HG03460 (cell line): ENCODE data around the gene HRH2.
"Not testable (repeated sequence)": the region's sequence is repeated elsewhere in the genome, so short reads cannot be mapped to it uniquely, and the experiment has no call there.

Source experiments
- ATAC-seq: cut with Tn5 transposase; IDR thresholded peaks from one replicate; pipeline ENCODE4 v1.9.1; 2021; ENCODE audit not compliant: unreplicated experiment

The HRH2 gene

GRCh38 chr5:175657593-175658271 lies at the start of gene HRH2:
Gene HRH2 (plus strand): TSS chr5:175658071. CDS start chr5:175683234, 25,163 bp downstream.
- no peak for ATAC-seq

GRCh38 chr5:175609526-175609925 lies 48.3 kb upstream of the HRH2 start:
- ATAC-seq, result no peak

DNA sequence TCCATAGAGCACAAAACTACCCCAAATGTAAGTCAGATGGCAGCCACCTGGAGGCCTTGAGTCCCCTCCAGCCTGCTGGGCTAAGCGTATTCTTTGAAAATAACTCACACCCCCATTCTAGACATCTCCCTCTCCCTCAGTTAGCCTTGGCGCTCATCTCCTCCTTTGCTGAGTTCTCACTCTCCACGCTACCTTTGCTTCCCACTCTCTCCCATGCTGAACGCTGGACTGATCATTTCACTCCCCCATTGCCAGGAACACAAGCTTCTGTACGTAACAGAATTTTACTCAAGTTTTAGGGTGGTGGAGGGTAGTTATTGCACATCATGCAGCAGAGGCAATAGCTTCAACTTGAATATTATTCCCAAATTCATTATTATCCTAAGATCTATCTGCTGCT lies 47.5 kb upstream of the HRH2 start:
- ATAC-seq, result no peak

DNA sequence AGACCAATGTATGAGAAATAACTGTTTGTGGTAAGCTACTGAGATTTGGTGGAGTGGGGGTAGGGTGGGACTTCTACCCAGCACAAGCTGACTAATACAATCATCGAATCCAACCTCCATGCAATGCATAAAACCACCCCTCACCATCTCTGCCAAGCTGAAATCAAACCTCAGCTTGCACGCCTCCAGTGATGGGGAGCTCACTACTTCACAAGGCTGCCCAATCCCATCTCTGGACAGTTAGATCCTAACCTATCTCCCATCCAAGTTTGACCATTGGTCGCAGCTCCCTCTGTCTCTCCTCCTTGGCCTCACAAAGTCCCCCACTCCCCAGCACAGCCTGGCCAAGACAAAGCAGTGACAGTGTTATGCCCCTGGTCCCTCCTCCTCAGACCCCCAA lies 47.0 kb upstream of the HRH2 start:
- no peak for ATAC-seq

DNA sequence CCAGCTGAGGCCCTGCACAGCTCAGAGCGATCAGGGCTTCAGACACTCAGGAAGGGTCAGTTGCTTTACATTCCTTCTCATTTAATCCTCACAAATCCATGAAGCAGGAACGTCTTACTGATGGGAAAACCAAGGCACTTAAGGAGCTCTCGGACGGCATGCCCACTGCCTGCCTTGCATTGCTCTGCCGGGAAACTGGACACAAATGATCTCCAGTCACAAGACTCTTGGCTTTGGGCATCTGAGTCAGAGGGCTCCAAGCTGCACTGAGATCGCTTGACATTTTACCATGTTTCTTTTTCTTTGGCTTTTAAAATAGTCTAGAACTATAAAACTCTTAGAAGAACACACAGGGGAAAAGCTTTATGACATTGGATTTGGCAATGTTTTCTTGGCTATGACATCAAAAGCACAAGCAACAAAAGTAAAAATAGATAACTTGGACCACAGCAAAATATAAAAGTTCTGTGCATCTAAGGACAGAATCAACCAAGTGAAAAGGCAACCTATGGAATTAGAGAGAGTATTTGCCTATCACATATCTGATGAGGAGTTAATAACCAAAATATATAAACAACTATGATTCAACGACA lies 43.6 kb upstream of the HRH2 start:
- ATAC-seq, result no peak

DNA sequence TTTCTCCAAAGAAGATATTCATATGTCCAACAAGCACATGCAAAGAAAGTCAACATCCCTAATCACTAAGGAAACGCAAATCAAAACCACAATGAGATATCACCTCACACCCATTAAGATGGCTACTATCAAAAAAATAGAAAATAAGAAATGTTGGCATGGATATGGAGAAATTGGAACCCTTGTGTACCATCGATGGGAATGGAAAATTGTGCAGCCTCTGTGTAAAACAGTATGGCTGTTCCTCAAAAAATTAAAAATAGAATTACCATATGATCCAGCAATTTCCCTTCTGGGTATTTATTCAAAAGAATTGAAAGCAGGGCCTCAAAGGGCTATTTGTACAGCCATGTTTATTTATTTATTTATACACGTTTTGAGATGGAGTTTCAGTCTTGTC lies 43.0 kb upstream of the HRH2 start:
- ATAC-seq, result no peak

DNA sequence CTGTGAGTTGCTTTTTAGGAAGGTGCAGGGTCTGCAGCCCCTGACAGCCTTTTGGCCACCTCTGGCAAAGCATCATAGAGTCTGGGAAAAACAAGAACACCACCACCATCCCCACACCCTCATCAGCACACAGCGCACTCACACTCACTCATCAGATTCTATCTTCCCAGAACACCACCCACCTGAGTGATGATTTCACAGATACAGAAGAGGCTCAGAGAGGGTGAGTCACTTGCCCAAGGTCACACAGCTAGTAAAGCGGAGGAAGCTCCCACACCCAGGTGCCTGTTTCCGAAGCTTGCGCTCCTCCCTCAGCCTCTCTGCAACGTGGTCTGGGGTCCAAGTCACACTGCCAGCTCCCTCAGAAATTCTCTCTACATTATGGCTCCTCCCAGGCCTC lies 41.8 kb upstream of the HRH2 start:
- no peak for ATAC-seq

DNA sequence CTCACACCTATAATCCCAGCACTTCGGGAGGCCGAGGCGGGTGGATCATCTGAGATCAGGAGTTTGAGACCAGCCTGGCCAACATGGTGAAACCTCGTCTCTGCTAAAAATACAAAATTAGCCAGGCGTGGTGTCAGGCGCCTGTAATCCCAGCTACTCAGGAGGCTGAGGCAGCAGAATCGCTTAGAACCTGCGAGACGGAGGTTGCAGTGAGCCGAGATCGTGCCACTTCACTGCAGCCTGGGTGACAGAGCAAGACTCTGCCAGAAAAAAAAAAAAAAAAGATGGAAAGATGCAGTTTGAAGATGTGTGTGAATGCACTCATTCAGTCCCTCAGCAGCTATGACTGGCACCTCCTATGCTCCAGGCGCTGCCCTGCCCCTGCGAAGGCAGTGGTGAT lies 41.3 kb upstream of the HRH2 start:
- not testable (repeated sequence) for ATAC-seq

- ATAC-seq, result no peak
These were observed 40.4 kb upstream of the HRH2 start for GRCh38 chr5:175617447-175617846.

GRCh38 chr5:175620527-175620926 lies 37.3 kb upstream of the HRH2 start:
- no peak for ATAC-seq

DNA sequence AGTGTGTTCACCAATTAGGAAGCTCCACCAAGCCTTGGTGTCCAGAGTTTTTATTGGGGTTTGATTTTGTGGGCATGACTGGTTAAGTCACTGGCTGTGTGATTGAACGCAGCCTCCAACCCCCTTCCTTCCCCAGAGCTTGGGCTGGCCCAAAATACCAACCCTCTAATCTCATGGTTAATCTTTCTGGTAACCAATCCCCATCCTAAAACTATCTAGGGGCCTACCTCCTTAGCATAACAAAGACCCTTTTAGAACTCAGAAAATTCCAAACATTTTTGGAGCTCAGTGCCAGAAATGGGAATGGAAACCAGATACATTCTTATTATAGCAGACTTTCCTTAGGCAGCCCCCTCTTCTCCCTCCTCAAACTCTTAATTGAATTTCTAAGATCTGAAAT lies 35.9 kb upstream of the HRH2 start:
- ATAC-seq, result no peak

GRCh38 chr5:175623088-175623487 lies 34.8 kb upstream of the HRH2 start:
- no peak for ATAC-seq

DNA sequence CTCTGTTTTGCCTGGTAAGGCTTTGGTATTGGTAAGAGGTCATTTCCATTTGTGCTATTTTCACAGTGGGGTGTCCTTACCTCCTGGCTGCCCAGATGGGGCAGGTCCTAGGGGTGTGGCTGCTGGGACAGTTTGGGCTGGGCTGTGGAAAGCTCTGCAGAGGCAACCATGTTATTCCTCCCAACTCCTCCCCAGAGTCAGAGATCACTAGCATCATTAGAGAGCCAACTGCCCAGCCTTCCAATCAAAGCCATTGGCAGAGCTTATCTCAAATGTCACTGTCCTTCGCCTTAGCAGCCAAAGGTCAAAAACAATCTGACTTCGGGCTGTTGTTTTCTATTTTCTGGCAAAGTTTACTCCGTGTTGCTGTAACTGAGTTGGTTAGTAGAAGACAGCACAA lies 33.6 kb upstream of the HRH2 start:
- ATAC-seq, result no peak

- no peak for ATAC-seq
These were observed 30.9 kb upstream of the HRH2 start for GRCh38 chr5:175627005-175627404.

DNA sequence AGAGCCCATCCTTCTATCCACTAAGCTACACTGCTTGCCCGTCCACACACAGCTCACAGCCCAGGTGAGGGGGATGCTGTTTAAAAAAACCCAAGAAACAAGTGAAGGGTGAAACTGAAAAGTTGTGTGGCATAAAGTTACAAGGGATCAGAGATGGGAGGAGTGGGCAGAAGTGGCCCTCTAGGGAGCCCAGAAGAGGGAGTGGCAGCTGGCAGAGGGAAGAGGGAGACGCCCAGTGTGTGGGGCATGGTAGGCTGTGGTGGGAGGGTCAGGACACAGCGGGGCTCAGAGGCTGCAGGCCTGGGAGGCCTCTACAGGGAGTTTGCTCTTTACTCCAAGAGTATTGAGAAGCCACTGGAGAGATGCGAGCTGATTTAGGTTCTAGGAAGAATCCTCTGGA lies 30.1 kb upstream of the HRH2 start:
- no peak for ATAC-seq

GRCh38 chr5:175628668-175629067 lies 29.2 kb upstream of the HRH2 start:
- no peak for ATAC-seq

DNA sequence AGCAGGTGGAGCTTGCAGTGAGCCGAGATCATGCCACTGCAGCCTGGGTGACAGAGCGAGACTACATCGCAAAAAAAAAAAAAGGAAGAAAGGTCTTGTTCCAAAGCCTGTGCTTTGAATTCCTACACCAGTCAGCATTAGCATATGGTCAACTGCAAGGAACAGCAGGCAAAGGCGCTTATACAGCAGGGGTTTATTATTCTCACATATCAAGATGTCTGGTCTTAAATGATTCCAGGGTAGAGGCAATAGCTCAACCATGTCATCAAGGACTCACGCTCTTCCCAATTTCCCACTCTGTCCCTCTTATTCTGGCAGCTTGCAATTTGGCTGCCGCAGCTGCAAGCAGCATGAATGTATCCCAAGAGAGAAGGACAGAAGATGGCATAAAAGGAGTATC lies 28.6 kb upstream of the HRH2 start:
- ATAC-seq, result no peak

DNA sequence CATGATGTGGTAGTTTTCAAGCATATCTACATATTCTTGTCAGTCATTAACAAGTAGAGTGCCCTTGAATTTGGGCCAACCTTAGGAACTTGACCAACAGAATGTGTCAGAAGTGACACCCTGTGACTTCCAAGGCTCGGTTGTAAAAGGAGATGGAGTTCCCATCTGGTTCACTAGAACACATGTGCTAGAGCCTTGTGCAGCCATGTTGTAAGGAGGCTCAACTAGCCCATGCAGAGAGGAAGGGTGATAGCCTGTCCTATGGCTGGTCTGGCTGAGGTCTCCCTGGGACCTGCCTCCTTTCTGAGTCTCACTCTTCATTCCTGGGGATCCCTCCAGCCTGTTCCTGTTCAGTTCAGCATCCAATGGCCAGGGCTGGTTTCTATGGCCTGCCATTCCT lies 28.1 kb upstream of the HRH2 start:
- no peak for ATAC-seq

GRCh38 chr5:175635854-175636584 lies 21.9 kb upstream of the HRH2 start:
- no peak for ATAC-seq

DNA sequence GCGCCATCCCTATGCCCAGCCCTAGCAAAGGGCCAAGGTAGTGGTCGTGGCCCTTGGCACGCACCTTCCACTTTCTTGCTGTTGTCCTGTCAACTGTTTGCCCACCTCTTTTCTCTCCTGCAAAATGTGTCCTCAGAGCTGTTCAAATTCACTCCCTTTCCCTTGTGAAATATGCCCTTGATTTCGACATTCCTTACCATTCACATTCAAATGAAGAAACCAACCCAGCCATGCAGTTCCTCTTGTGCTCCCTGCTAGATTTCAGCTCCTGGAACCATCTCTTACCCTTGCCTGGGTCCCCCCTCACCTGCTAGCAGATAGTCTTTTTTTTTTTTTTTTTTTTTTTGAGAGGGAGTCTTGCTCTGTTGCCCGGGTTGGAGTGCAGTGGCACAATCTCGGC lies 19.6 kb upstream of the HRH2 start:
- no peak for ATAC-seq

DNA sequence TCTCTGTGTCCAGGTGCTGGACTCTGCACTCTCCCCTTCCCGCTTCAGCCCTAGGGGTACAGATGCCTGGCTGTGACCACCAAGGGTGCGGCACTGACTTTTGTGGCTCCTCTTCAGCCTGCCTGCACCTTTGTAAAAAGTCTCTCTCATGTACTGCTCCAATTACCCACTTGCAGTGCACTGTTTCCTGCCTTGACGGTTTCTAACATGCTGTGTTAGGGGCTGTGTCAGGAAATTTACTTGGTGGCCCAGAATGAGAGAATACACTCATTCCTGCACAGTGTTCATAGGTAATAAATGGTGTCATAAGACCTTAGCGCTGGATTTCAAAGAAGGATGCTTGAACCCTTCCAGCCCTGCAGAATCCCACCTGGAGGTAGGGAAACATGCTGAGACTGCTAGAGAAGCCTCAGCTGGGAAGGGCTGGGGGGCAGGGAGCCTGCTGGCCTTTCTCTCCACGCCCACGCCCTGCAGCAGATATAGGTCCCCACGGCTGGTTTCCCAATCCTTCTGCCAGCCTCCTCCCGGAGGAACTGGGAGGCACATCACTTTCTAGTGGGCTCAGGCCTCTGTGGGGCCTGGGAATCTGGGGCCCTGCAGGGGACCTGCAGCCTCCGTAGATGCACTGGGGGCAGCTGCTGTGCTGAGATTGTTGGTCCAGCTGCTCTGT lies 17.6 kb upstream of the HRH2 start:
- no peak for ATAC-seq

GRCh38 chr5:175642998-175643397 lies 14.9 kb upstream of the HRH2 start:
- ATAC-seq, result no peak
